Ectodermal cell (in vitro differentiated cells): ENCODE measurements around the gene AMIGO3.

Source experiments
- H3K27ac ChIP-seq: 2 replicates; pipeline ENCODE4 v1.7.0; 2013; ENCODE audit warnings: mild to moderate bottlenecking, low read depth, low read length; ENCODE audit not compliant: insufficient read depth, poor library complexity, severe bottlenecking
- H3K27me3 ChIP-seq: 2 replicates; pipeline ENCODE4 v1.7.0; 2013; ENCODE audit warnings: mild to moderate bottlenecking, low read length; ENCODE audit not compliant: insufficient read depth, control insufficient read depth, poor library complexity, severe bottlenecking
- H3K36me3 ChIP-seq: one replicate; pipeline ENCODE4 v1.7.0; 2013; ENCODE audit warnings: low read length; ENCODE audit not compliant: control insufficient read depth, insufficient read depth
- H3K4me1 ChIP-seq: one replicate; pipeline ENCODE4 v1.7.0; 2013; ENCODE audit warnings: low read length; ENCODE audit not compliant: control insufficient read depth, insufficient read depth
- H3K4me3 ChIP-seq: 2 replicates; pipeline ENCODE4 v1.7.0; 2013; ENCODE audit warnings: low read depth, low read length, control low read depth; ENCODE audit not compliant: insufficient read depth
- H3K9me3 ChIP-seq: 2 replicates; pipeline ENCODE4 v1.7.0; 2013; ENCODE audit warnings: mild to moderate bottlenecking, low read length, moderate library complexity; ENCODE audit not compliant: control insufficient read depth
- WGBS, 2 experiments: methylation state at CpG; one replicate each; pipeline ENCODE4 v1.1.7; 2013; ENCODE audit warnings: missing lambda C conversion rate in 2 of 2; 5-methylcytosine and 5-hydroxymethylcytosine counted together

Gene AMIGO3

GRCh38 chr3:49717959-49718857, 1.3 kb downstream of the AMIGO3 start:
- Histone ChIP-seq H3K4me3 (no peak overlapping the region), H3K4me1 (peaks cover 6% of the 10 kb centered on the region), H3K27ac (no peak overlapping the region), H3K27me3 (no peaks in the 10 kb centered on the region), H3K9me3 (no peaks in the 10 kb centered on the region), H3K36me3 (no peaks in the 10 kb centered on the region)
- WGBS, 2 experiments = 96% methylated on average over 75 of the region's 75 CpGs

DNA sequence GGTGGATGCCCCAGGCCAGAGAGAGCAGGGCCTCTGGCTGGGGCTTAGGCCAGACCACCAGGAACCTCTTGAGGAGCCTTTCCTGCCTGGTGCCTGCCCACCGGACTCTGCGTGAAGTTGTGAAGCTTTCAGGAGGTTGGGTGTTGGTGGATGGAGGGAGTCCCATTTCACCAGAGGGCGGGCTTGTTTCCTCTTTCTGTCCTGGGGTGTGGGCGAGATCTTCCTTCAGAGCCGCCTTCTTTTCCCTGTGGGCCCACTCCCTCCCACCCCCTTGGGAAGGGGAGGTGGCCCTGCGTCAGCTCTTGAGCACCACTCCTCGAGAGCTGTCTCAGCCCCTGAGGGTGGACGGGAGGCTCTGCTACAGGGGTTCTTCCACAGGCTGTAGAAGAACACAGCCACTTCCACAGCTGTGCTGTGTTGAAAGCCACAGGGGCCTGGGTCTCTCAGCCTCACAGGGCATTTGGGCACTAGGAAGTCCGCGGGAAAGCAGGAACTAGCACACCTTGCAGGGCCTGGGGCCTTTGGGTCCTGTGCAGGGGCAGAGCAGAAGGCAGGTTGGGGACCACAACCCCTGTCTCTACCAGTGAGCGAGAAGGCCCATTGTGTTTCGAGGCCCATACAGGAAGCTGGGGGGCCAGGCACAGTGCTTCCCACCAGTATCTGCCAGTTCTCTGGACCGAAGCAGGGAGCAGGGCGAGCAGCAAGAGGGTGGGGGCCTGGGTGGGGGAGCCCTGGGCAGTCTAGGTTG, 2.1 kb downstream of the AMIGO3 start:
- Histone ChIP-seq H3K27me3 (no peaks in the 10 kb centered on the region), H3K4me1 (no peaks in the 10 kb centered on the region), H3K4me3 (no peak overlapping the region), H3K27ac (no peak overlapping the region), H3K36me3 (no peaks in the 10 kb centered on the region), H3K9me3 (no peaks in the 10 kb centered on the region)
- WGBS, 2 experiments = 94% methylated on average over 14 of the region's 14 CpGs

- WGBS, 2 experiments = 92% methylated on average over 16 of the region's 16 CpGs
- Histone ChIP-seq H3K27ac (no peak overlapping the region), H3K27me3 (no peaks in the 10 kb centered on the region), H3K4me3 (no peak overlapping the region), H3K4me1 (no peaks in the 10 kb centered on the region), H3K36me3 (no peaks in the 10 kb centered on the region), H3K9me3 (no peaks in the 10 kb centered on the region)
Measured at GRCh38 chr3:49716691-49717210, 2.7 kb downstream of the AMIGO3 start.

GRCh38 chr3:49716169-49716568, 3.3 kb downstream of the AMIGO3 start:
- 94 to 95% methylated on average over 7 of the region's 7 CpGs for WGBS, 2 experiments
- Histone ChIP-seq H3K27ac (no peak overlapping the region), H3K27me3 (no peaks in the 10 kb centered on the region), H3K36me3 (no peaks in the 10 kb centered on the region), H3K4me1 (no peaks in the 10 kb centered on the region), H3K9me3 (no peaks in the 10 kb centered on the region), H3K4me3 (no peak overlapping the region)

GRCh38 chr3:49715611-49716121, 3.8 kb downstream of the AMIGO3 start:
- H3K27ac ChIP-seq = no peak overlapping the region
- WGBS, 2 experiments = 94 to 95% methylated on average over 13 of the region's 13 CpGs
- no peak overlapping the region for H3K4me3 ChIP-seq
- H3K27me3 ChIP-seq = no peaks in the 10 kb centered on the region
- no peaks in the 10 kb centered on the region for H3K36me3 ChIP-seq
- H3K4me1 ChIP-seq = no peaks in the 10 kb centered on the region
- no peaks in the 10 kb centered on the region for H3K9me3 ChIP-seq

DNA sequence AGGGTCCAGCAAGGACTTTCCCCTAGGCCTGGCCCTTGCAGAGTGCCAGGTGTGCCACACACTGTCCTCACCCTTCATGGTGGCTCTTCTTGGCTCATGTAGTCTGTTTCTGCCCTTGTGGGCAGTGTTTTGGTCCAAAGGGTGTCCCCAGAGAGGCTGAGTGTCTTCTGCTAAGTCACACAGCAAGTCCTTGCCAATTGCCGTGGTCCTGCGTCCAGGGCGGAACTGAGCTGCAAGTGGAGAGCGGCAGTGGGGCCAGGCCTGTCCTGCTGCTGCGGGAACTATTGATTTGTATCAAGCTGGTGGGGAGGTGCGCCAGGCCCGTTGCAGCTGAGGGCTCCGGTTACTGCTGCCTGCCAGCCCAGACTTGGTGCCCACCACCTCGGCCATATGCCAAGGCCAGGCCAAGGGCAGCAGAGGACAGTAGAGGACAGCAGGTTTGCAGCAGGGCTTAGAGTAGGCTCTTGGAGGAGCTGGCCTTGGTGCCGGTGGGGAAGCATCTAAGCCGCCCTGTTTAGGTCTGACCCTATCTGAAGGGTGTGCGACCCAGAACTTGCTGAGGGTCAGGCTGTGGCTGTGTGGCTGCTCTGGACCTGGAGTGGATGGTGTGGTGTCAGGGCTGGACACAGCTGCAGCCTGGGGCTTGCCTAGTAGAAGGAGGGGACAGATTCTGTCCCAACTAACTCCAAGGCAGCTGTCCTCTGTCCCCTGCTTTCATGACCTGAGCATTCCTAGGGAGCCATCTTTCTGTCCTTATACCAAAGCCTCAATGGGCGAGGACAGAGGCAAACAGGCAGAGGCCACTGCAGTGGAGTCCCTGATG, 4.5 kb downstream of the AMIGO3 start:
- WGBS, 2 experiments = 91 to 92% methylated on average over 13 of the region's 13 CpGs
- H3K9me3 ChIP-seq = no peaks in the 10 kb centered on the region

DNA sequence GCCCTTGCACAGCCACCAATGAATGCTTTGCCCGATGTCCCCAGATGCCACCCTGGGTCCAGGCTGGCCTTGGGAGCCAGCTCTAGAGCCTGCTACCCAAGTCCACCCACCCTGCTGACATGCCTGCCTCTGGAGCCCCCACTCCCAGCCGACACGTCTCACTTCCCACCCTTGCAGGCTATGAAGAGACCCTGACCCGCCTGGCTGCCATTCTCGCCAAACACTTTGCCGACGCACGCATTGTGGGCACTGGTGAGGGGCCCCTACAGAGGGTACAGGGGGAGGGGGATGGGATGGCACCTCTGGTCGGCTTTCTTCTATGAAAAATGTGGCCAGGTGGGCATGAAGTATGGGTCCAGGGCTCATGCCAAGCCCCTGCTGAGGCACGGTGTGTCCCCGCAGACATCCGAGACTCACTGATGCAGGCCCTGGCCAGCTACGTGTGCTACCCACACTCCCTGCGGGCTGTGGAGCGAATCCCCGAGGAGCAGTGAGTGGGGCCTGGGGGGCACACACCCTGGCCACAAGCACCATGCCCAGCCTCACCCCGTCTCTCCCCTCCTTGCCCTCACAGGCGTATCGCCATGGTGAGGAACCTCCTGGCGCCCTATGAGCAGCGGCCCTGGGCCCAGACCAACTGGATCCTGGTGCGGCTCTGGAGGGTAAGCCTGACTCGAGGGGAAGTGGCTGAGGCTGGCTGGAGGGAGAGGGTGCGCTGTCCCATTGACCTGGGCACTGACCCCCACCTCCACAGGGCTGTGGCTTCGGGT, 6.0 kb downstream of the AMIGO3 start:
- H3K4me3 ChIP-seq = no peak overlapping the region
- H3K27ac ChIP-seq = no peak overlapping the region
- WGBS, 2 experiments = 96% methylated on average over 25 of the region's 25 CpGs
- no peaks in the 10 kb centered on the region for H3K4me1 ChIP-seq
- no peaks in the 10 kb centered on the region for H3K36me3 ChIP-seq
- H3K9me3 ChIP-seq = no peaks in the 10 kb centered on the region
- no peaks in the 10 kb centered on the region for H3K27me3 ChIP-seq

More for the DNA sequence above, 4.5 kb downstream of the AMIGO3 start:
- Histone ChIP-seq H3K4me3 (no peak overlapping the region), H3K27me3 (no peaks in the 10 kb centered on the region), H3K27ac (no peak overlapping the region), H3K4me1 (no peaks in the 10 kb centered on the region), H3K36me3 (no peaks in the 10 kb centered on the region)

GRCh38 chr3:49712631-49713317, 6.7 kb downstream of the AMIGO3 start:
- no peaks in the 10 kb centered on the region for H3K9me3 ChIP-seq
- H3K4me3 ChIP-seq = no peak overlapping the region
- WGBS, 2 experiments = 80 to 83% methylated on average over 7 of the region's 7 CpGs
- H3K27ac ChIP-seq = no peak overlapping the region
- H3K4me1 ChIP-seq = no peaks in the 10 kb centered on the region
- no peaks in the 10 kb centered on the region for H3K27me3 ChIP-seq
- H3K36me3 ChIP-seq = no peaks in the 10 kb centered on the region

- Histone ChIP-seq H3K4me3 (no peak overlapping the region), H3K9me3 (no peaks in the 10 kb centered on the region), H3K36me3 (no peaks in the 10 kb centered on the region), H3K4me1 (no peaks in the 10 kb centered on the region), H3K27me3 (no peaks in the 10 kb centered on the region), H3K27ac (no peak overlapping the region)
- WGBS, 2 experiments = 95 to 96% methylated on average over 11 of the region's 11 CpGs
Measured at GRCh38 chr3:49712166-49712565, 7.3 kb downstream of the AMIGO3 start.
